SH-SY5Y (cell line): ENCODE data around the gene TIMM10.

ENCODE experiments used
- GATA2 ChIP-seq: IDR thresholded peaks from 2 replicates; pipeline ENCODE4 v1.6.1; 2011; ENCODE audit warnings: mild to moderate bottlenecking, low read depth, low read length
- GATA3 ChIP-seq: IDR thresholded peaks from 2 replicates; pipeline ENCODE4 v1.6.1; 2011; ENCODE audit warnings: low read depth, mild to moderate bottlenecking, low read length, moderate library complexity

- TF ChIP-seq GATA2 (no peak), GATA3 (no peak)
Measured at GRCh38 chr11:57493507-57494503, 36.7 kb downstream of the TIMM10 start.
